HL-60 (cell line): ENCODE results near the gene DNAH10.

Experiments
- DNase-seq, 2 experiments: peaks; one replicate each; pipeline ENCODE4 v3.0.0-alpha.2; 2010 to 2020; ENCODE audit warnings: low read depth in 1 of 2, low spot score in 1 of 2
- H3K27ac ChIP-seq: fragments of 250-450 bp; sonication (Bioruptor Pico); replicated peaks from 2 replicates; pipeline ENCODE4 v1.5.1; 2020; ENCODE audit warnings: mild to moderate bottlenecking, moderate library complexity
- H3K27me3 ChIP-seq: fragments of 250-450 bp; sonication (Bioruptor Pico); 2 replicates; pipeline ENCODE4 v1.5.1; 2021; ENCODE audit warnings: mild to moderate bottlenecking, moderate library complexity; ENCODE audit not compliant: insufficient read depth, poor library complexity, severe bottlenecking
- H3K4me3 ChIP-seq: replicated peaks from 2 replicates; pipeline ENCODE4 v1.5.1; 2011; ENCODE audit warnings: mild to moderate bottlenecking, control low read depth, low read length; ENCODE audit not compliant: insufficient read depth
- GABPA ChIP-seq: IDR thresholded peaks from 2 replicates; pipeline ENCODE4 v1.6.1; 2012; ENCODE audit warnings: low read depth
- POLR2AphosphoS5 ChIP-seq: IDR thresholded peaks from 2 replicates; pipeline ENCODE4 v1.6.1; 2012; ENCODE audit warnings: low read depth
- SPI1 ChIP-seq: IDR thresholded peaks from 2 replicates; pipeline ENCODE4 v1.6.1; 2012; ENCODE audit warnings: low read depth, mild to moderate bottlenecking, borderline replicate concordance
- TF ChIP-seq, protein P1 (sequence below): IDR thresholded peaks from 2 replicates; pipeline ENCODE4 v1.6.1; 2012; ENCODE audit warnings: low read depth; ENCODE audit not compliant: insufficient replicate concordance
- TF ChIP-seq, protein P2 (sequence below): IDR thresholded peaks from one replicate; pipeline ENCODE4 v1.5.1; 2011; ENCODE audit warnings: low read length, control low read depth, inconsistent platforms; ENCODE audit not compliant: insufficient read depth

Gene DNAH10

DNA sequence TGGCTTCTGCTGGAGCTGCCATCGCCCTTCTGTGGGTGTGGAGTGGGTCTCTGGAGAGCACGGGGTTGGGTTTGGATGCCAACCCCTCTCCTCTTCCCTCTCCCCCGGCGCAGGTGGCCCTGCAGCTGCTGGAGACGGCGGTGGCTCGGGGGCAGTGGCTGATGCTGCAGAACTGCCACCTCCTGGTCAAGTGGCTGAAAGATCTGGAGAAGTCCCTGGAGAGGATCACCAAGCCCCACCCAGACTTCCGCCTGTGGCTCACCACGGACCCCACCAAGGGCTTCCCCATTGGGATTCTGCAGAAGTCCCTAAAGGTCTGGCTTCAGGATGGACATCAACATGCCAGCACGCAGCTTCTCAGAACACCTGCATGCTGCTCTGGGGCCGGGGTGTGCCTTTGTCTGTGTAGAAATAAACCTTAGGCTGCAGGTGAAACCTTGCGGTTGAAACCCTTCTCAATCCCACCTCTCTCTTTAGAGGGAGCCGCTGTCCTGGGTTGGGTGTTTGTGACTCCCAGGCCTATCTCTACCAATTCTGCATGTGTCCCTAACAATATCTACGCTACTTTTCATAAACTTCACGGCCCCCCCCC, 166.3 kb downstream of the DNAH10 start:
- no peak overlapping the region for H3K4me3 ChIP-seq
- TF ChIP-seq SPI1 (no peak; the same call in 1 of the 2 replicates), POLR2AphosphoS5 (no peak), GABPA (no peak)
- TF ChIP-seq, protein P1, sequence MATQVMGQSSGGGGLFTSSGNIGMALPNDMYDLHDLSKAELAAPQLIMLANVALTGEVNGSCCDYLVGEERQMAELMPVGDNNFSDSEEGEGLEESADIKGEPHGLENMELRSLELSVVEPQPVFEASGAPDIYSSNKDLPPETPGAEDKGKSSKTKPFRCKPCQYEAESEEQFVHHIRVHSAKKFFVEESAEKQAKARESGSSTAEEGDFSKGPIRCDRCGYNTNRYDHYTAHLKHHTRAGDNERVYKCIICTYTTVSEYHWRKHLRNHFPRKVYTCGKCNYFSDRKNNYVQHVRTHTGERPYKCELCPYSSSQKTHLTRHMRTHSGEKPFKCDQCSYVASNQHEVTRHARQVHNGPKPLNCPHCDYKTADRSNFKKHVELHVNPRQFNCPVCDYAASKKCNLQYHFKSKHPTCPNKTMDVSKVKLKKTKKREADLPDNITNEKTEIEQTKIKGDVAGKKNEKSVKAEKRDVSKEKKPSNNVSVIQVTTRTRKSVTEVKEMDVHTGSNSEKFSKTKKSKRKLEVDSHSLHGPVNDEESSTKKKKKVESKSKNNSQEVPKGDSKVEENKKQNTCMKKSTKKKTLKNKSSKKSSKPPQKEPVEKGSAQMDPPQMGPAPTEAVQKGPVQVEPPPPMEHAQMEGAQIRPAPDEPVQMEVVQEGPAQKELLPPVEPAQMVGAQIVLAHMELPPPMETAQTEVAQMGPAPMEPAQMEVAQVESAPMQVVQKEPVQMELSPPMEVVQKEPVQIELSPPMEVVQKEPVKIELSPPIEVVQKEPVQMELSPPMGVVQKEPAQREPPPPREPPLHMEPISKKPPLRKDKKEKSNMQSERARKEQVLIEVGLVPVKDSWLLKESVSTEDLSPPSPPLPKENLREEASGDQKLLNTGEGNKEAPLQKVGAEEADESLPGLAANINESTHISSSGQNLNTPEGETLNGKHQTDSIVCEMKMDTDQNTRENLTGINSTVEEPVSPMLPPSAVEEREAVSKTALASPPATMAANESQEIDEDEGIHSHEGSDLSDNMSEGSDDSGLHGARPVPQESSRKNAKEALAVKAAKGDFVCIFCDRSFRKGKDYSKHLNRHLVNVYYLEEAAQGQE = no peak
- TF ChIP-seq, protein P2, sequence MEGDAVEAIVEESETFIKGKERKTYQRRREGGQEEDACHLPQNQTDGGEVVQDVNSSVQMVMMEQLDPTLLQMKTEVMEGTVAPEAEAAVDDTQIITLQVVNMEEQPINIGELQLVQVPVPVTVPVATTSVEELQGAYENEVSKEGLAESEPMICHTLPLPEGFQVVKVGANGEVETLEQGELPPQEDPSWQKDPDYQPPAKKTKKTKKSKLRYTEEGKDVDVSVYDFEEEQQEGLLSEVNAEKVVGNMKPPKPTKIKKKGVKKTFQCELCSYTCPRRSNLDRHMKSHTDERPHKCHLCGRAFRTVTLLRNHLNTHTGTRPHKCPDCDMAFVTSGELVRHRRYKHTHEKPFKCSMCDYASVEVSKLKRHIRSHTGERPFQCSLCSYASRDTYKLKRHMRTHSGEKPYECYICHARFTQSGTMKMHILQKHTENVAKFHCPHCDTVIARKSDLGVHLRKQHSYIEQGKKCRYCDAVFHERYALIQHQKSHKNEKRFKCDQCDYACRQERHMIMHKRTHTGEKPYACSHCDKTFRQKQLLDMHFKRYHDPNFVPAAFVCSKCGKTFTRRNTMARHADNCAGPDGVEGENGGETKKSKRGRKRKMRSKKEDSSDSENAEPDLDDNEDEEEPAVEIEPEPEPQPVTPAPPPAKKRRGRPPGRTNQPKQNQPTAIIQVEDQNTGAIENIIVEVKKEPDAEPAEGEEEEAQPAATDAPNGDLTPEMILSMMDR = no peak
- peak in 1 of 2 experiments; percentile 49 for DNase-seq
- H3K27me3 ChIP-seq = peaks cover 8% of the 10 kb centered on the region
- no peak overlapping the region for H3K27ac ChIP-seq

DNA sequence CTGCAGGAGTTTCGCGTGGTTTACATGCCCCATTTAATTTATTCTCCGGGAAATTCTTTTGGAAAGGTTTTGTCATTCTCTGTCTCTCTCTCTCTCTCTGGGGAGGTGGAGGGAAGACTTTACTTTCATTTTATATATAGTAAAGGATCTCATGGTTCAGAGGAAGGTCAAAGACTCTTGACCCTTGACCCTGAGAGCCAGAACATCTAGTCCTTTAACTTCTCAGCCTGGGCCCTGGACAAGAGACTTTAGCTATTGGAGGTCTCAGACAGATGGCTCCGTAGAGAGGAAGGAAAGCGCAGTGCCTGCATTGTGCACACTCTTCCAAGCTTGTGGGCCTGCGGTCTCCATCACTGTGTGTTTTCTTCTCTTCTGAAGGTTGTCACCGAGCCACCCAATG, 166.8 kb downstream of the DNAH10 start:
- TF ChIP-seq SPI1 (no peak), POLR2AphosphoS5 (no peak), GABPA (no peak)
- DNase-seq = no peak
- Histone ChIP-seq H3K4me3 (no peak overlapping the region), H3K27me3 (peaks cover 8% of the 10 kb centered on the region), H3K27ac (no peak overlapping the region)

DNA sequence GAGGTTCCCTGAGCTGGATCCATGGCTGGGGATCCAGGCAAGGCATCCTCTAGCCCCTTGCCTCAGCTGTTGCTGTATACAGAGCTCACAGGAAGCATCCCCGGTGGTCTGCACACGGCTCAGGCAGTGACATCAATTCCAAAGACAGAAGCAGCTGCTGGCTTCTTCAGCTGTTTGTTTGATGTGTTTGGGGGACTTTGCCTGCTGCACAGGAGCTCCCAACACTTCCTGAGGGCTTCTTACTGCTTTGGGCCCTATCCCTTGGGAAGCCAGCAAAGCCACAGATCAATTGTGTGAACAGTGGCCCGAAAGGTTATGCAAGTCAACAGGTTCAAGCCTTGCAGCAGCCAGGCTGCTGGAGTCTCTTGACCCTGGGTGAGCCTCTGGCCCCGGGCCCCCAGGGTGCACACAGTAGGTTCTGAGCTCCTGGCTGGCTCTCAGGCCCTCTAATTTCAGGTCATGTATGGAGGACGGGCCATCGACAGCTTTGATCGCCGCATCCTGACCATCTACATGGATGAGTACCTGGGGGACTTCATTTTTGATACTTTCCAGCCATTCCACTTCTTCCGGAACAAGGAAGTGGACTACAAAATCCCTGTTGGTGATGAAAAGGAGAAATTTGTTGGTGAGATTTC, 168.0 kb downstream of the DNAH10 start:
- Histone ChIP-seq H3K27ac (no peak overlapping the region), H3K4me3 (no peak overlapping the region), H3K27me3 (peaks cover 8% of the 10 kb centered on the region)
- no peak for DNase-seq
- TF ChIP-seq SPI1 = no peak
- no peak for TF ChIP-seq GABPA

DNA sequence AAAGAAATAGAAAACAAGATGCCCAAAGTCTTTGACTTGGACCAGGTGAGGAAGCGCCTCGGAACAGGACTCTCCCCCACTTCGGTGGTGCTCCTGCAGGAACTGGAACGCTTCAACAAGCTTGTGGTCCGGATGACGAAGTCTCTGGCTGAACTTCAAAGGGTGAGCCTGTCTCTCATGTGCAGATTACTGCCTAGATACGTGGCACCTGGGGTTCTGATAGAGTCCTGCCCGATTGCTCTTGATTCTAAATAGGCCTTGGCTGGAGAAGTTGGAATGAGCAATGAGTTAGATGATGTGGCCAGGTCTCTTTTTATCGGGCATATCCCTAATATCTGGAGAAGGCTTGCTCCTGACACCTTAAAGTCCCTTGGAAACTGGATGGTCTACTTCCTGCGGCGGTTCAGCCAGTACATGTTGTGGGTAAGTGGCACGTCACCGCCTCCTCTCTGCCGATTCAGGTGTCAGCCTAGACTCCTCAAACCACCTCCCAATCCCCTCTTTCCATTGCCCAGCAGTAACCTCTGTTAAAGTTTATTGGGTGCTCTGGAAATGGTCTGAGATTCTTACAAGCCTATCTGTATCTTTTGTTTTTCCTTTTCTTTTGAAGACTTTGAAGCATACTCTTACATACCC, 169.7 kb downstream of the DNAH10 start:
- no peak overlapping the region for H3K27ac ChIP-seq
- TF ChIP-seq, protein P2 = no peak
- no peak for TF ChIP-seq GABPA
- no peak for TF ChIP-seq POLR2AphosphoS5
- TF ChIP-seq, protein P1 = no peak
- no peak for TF ChIP-seq SPI1
- H3K27me3 ChIP-seq = peaks cover 8% of the 10 kb centered on the region
- no peak for DNase-seq
- H3K4me3 ChIP-seq = no peak overlapping the region
